ENCODE measurements around the gene ADAM19.
"Not testable (repeated sequence)": the region's sequence is repeated elsewhere in the genome, so short reads cannot be mapped to it uniquely, and the experiment has no call there.

The ADAM19 gene

GRCh38 chr5:157511651-157512644 lies 63.6 kb downstream of the ADAM19 start:
- peak; percentile 31 to 40 for DNase-seq

GRCh38 chr5:157510682-157511081 lies 64.9 kb downstream of the ADAM19 start:
- DNase-seq, result no peak

- no peak for DNase-seq
These were observed 66.0 kb downstream of the ADAM19 start for GRCh38 chr5:157509587-157509986.

DNA sequence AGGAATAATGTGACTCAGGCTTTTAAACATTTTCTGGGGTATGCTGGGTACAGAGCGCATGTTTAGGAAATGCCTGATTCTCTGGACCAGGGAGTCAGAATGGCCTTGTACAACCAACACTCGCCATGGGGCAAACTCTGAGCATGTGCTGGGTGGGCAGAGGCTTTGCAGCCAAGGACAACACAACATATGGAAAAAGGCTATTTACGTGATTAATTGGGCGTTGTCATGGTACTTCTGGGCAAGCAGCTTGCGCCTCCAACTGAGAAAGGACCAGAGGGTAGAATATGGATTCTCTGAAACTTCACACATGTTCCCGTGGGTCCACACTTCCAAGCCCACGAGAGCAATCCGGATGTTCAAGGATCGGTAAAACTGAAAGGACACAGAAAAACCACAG lies 66.5 kb downstream of the ADAM19 start:
- DNase-seq, result no peak

DNA sequence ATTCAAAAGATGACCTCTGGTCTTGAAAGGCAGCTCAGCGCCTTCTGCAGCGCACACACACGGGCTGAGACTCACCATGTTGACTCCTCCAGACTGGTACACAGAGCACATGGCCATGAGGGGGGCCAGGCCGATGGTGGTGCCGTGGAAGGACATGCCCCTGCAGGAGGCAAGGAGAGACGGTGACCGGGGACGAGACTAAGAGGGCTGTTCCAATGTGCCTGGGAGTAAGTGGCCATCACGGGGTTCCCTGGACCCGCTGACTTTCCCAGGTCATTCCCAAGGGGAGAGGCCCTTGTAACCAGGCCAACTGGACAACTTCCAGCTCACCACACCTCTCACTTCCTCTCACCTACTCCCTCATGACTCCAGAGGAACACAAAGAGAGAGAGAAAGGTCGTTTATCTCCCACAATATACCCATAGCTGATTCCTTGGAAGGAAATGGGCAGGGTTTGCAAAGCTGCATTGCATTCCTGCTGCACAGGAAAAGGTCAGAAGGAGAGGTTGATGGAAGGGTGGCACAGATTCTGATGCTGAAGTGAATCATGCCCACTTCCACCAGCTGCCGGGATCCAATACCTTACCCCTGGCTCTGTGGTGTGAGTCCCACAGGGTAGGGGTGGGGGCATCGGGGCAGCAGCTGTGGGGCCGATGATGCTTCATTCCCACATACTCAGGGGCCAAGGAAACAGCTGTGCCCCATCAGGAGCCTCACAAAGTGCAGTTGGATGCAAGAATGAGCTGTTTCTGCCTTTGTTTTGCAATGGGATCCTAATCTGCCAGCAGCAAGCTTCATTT lies 68.4 kb downstream of the ADAM19 start:
- DNase-seq, result no peak

DNA sequence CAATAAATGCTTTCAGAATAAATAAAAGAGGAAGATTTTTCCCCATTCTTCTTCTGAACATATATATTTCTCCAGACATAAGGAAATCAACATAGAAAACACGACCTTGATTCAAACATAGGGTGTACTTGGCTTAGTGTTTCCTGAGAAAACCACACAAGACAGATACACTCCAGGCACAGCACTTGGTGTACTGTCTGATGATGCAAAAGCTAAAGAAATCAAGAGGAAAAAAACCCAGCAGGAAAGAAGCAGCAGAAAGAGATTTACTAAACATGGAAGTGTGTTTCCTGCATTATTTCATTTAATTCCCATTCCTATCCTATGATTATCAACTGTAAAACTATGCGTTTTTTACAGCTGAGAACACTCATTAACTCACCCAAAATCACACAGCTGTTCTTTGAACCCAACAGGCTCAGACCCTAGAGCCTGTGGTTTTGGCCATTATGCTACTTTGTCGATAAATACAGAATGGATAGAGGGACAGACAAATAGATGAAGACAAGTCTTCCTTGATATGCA lies 69.4 kb downstream of the ADAM19 start:
- no peak for DNase-seq

GRCh38 chr5:157505496-157505895 lies 70.1 kb downstream of the ADAM19 start:
- DNase-seq, result no peak

- no peak for DNase-seq
These were observed 71.5 kb downstream of the ADAM19 start for GRCh38 chr5:157504053-157504452.

- no peak for DNase-seq
These were observed 73.4 kb downstream of the ADAM19 start for GRCh38 chr5:157502143-157502647.

GRCh38 chr5:157497875-157498611 lies 77.5 kb downstream of the ADAM19 start:
- no peak for DNase-seq

GRCh38 chr5:157496864-157497263 lies 78.7 kb downstream of the ADAM19 start:
- no peak for DNase-seq

- no peak for DNase-seq
These were observed 81.3 kb downstream of the ADAM19 start for GRCh38 chr5:157494178-157494832.

DNA sequence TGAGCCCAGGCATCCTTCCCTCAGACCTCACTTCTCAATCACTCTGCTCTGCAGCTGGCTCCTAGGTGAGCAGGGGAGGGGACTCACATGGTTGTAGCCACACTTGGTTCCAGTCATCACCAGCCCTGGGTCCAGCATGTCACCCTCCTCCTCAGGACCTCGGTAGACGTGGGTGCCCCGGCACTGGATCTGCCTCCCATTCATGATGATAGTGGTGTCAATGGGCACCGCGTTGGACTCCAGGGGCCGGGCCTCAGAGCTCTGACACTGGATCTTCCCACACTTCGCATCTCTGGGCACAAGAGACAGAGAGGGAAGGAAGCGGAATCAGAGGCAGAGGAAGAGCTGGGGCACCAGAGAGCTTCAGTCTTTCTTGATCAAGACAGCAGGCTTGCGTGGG lies 82.7 kb downstream of the ADAM19 start:
- DNase-seq, result no peak

DNA sequence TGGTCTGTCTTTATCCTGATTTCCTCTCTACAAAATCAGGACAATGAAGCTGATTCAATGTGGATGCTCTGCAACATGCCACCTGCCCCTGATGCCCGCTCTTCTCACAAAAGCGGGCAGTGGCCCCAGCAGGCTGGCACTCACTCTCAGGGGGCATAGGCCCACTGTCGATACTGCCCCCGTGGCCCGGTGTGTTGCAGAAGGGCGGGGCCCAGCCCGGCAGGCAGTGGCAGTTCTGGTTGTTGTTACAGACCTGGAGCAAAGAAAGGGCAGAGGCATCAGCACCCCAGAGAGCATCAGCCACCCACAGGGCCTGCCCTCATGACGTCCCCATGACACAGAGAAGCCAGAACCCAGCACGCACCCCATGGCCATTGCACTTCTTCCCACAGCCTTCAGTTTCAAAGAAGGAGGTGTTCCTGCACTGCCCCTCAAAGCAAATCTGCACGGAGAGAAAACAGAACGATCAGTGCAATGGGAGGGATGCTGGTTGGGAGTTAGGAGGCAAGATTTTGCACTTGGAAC lies 84.0 kb downstream of the ADAM19 start:
- no peak for DNase-seq

GRCh38 chr5:157487358-157487757 lies 88.2 kb downstream of the ADAM19 start:
- no peak for DNase-seq

DNA sequence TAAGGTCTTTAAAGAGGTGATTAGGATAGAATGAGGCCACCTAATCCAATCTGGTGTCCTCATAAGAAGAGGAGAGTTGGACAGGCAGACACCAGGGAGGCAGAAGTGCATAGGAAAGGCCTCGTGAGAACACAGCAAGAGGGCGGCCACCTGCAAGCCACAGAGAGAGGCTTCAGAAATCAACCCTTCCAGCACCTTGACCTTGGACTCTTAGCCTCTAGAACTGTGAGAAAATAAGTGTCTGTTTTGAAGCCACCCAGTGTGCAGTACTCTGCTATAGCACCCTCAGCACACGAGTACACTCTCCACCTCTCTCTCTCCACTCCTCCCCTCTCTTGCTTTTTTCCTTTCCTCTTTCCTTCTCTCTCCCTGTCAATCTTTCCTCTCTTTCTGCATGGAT lies 88.7 kb downstream of the ADAM19 start:
- no peak for DNase-seq

DNA sequence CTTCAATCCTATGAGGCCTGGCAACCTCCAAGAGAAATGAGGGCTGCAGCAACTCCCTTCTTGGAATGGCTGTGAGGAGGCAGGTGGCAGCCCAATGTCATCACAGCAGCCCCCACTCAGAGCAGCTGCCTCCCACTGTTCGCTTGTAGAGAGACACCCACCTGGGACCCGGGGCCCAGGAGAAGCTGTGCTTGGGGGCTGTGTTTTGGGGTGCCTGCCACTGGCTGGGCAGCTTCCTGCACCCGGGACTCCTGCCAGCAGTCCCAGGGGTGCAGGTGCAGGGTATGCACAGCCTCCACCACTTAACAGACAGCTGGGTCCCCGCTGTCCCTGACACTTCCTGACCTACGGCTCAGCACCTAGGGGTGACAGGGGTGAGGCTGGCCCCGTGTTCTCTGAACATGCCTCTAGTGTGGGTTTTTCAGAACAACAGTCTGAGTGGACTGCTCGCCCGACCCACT lies 89.3 kb downstream of the ADAM19 start:
- no peak for DNase-seq

DNA sequence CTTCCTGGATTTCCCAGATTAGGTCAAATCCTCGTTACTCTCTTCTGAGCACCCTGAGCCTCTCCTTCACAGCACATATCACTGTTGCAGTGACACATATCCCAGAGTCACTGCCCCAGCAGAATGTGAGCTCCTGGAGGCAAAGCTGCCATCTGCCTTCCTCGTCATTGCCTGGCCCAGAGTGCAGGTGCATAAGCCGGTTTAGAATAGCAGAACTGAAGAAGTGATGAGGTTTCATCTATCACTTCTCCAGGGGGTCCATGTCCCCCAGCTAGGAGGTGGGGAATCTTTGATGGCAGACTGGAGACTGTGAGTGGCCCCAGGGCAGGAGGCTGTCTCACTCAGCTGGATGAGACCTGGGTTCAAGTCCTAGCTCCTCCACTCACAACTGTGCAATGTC lies 89.8 kb downstream of the ADAM19 start:
- DNase-seq, result no peak

GRCh38 chr5:157485340-157485739 lies 90.2 kb downstream of the ADAM19 start:
- no peak for DNase-seq

GRCh38 chr5:157484768-157485167 lies 90.8 kb downstream of the ADAM19 start:
- no peak for DNase-seq

GRCh38 chr5:157482702-157483101 lies 92.9 kb downstream of the ADAM19 start:
- not testable (repeated sequence) for DNase-seq

- no peak for DNase-seq
These were observed 93.9 kb downstream of the ADAM19 start for GRCh38 chr5:157481666-157482065.

All from activated CD4-positive, alpha-beta T cell treated with anti-CD3 and anti-CD28 coated beads, Interleukin-2, amount 50 U/mL, for 4 hours (primary cell).